ENCODE results near the gene CTSE.

The CTSE gene

GRCh38 chr1:205975387-205975998 is 48.2 kb downstream of the CTSE start:
- no peak overlapping the region for H3K9ac ChIP-seq (ENCODE audit: low read length)
- no peak overlapping the region for H2AFZ ChIP-seq (ENCODE audit: low read depth, low read length, severe bottlenecking)
- no peaks in the 10 kb centered on the region for H3K79me2 ChIP-seq (ENCODE audit: insufficient read depth, low read length)
- H3K4me3 ChIP-seq (ENCODE audit: insufficient read depth, low read length, poor library complexity, severe bottlenecking), result no peak overlapping the region
- H3K4me2 ChIP-seq (ENCODE audit: low read depth, low read length, poor library complexity, severe bottlenecking), result no peak overlapping the region
- TF ChIP-seq EZH2phosphoT487 (conservative IDR thresholded peaks at IDR 0.05; ENCODE audit: low read length) (no peak), CTCF (IDR thresholded peaks at IDR 0.05; ENCODE audit: insufficient read depth, low read length, poor library complexity, severe bottlenecking) (no peak)
- H3K9me2 ChIP-seq (replicated peaks; ENCODE audit: insufficient read depth, low read length), result no peaks in the 10 kb centered on the region
- no peak overlapping the region for H3K27ac ChIP-seq (ENCODE audit: low read depth, low read length)
- H3K36me3 ChIP-seq (ENCODE audit: low read length), result no peaks in the 10 kb centered on the region
- no peaks in the 10 kb centered on the region for H4K20me1 ChIP-seq (ENCODE audit: low read depth, low read length)
- no peaks in the 10 kb centered on the region for H3K27me3 ChIP-seq (ENCODE audit: low read length)
- no peaks in the 10 kb centered on the region for H3F3A ChIP-seq (ENCODE audit: insufficient read depth)
- no peaks in the 10 kb centered on the region for H3K9me3 ChIP-seq (ENCODE audit: insufficient read depth, low read length)

GRCh38 chr1:205974712-205975111 is 49.0 kb downstream of the CTSE start:
- H4K20me1 ChIP-seq (ENCODE audit: low read depth, low read length), result no peaks in the 10 kb centered on the region
- TF ChIP-seq EZH2phosphoT487 (conservative IDR thresholded peaks at IDR 0.05; ENCODE audit: low read length) (no peak), CTCF (IDR thresholded peaks at IDR 0.05; ENCODE audit: insufficient read depth, low read length, poor library complexity, severe bottlenecking) (no peak)

GRCh38 chr1:205973377-205974232 is 50.1 kb downstream of the CTSE start:
- H2AFZ ChIP-seq (ENCODE audit: low read depth, low read length, severe bottlenecking), result no peak overlapping the region
- H3F3A ChIP-seq (ENCODE audit: insufficient read depth), result no peaks in the 10 kb centered on the region
- TF ChIP-seq CTCF (IDR thresholded peaks at IDR 0.05; ENCODE audit: insufficient read depth, low read length, poor library complexity, severe bottlenecking) (no peak), EZH2phosphoT487 (conservative IDR thresholded peaks at IDR 0.05; ENCODE audit: low read length) (no peak)
- no peaks in the 10 kb centered on the region for H3K36me3 ChIP-seq (ENCODE audit: low read length)
- H3K9ac ChIP-seq (ENCODE audit: low read length), result no peak overlapping the region
- no peak overlapping the region for H3K4me2 ChIP-seq (ENCODE audit: low read depth, low read length, poor library complexity, severe bottlenecking)
- no peak overlapping the region for H3K4me3 ChIP-seq (ENCODE audit: insufficient read depth, low read length, poor library complexity, severe bottlenecking)
- H3K9me3 ChIP-seq (ENCODE audit: insufficient read depth, low read length), result no peaks in the 10 kb centered on the region
- no peaks in the 10 kb centered on the region for H3K79me2 ChIP-seq (ENCODE audit: insufficient read depth, low read length)
- H3K27me3 ChIP-seq (ENCODE audit: low read length), result no peaks in the 10 kb centered on the region
- H3K9me2 ChIP-seq (replicated peaks; ENCODE audit: insufficient read depth, low read length), result no peaks in the 10 kb centered on the region
- no peaks in the 10 kb centered on the region for H4K20me1 ChIP-seq (ENCODE audit: low read depth, low read length)
- H3K27ac ChIP-seq (ENCODE audit: low read depth, low read length), result no peak overlapping the region

More at GRCh38 chr1:205974712-205975111, 49.0 kb downstream of the CTSE start:
- Histone ChIP-seq H3F3A (ENCODE audit: insufficient read depth) (no peaks in the 10 kb centered on the region), H3K9ac (ENCODE audit: low read length) (no peak overlapping the region), H3K4me3 (ENCODE audit: insufficient read depth, low read length, poor library complexity, severe bottlenecking) (no peak overlapping the region), H3K4me2 (ENCODE audit: low read depth, low read length, poor library complexity, severe bottlenecking) (no peak overlapping the region), H3K27ac (ENCODE audit: low read depth, low read length) (no peak overlapping the region), H2AFZ (ENCODE audit: low read depth, low read length, severe bottlenecking) (no peak overlapping the region), H3K9me3 (ENCODE audit: insufficient read depth, low read length) (no peaks in the 10 kb centered on the region), H3K36me3 (ENCODE audit: low read length) (no peaks in the 10 kb centered on the region), H3K27me3 (ENCODE audit: low read length) (no peaks in the 10 kb centered on the region), H3K9me2 (replicated peaks; ENCODE audit: insufficient read depth, low read length) (no peaks in the 10 kb centered on the region), H3K79me2 (ENCODE audit: insufficient read depth, low read length) (no peaks in the 10 kb centered on the region)

All from SU-DHL-6 (cell line).